Muscle layer of duodenum (tissue), 2 donors: ENCODE measurements around the gene CHAF1A.

Experiments
- H3K27ac ChIP-seq: one replicate; pipeline ENCODE4 v1.7.0; 2013; ENCODE audit warnings: mild to moderate bottlenecking, low read length
- H3K27me3 ChIP-seq: one replicate; pipeline ENCODE4 v1.7.0; 2013; ENCODE audit warnings: low read depth, mild to moderate bottlenecking, control low read depth, low read length
- H3K36me3 ChIP-seq, 2 donors: one replicate each; pipeline ENCODE4 v1.7.0; 2013; ENCODE audit warnings: low read length in 2 of 2, control low read depth in 1 of 2, mild to moderate bottlenecking in 1 of 2; ENCODE audit not compliant: insufficient read depth in 2 of 2, control insufficient read depth in 1 of 2
- H3K4me1 ChIP-seq, 2 donors: one replicate each; pipeline ENCODE4 v1.7.0; 2013; ENCODE audit warnings: low read length in 2 of 2, mild to moderate bottlenecking in 2 of 2, control low read depth in 1 of 2, moderate library complexity in 1 of 2; ENCODE audit not compliant: insufficient read depth in 2 of 2, control insufficient read depth in 1 of 2
- H3K4me3 ChIP-seq, 2 donors: one replicate each; pipeline ENCODE4 v1.7.0; 2013; ENCODE audit warnings: low read length in 2 of 2, low read depth in 1 of 2, mild to moderate bottlenecking in 1 of 2
- H3K9me3 ChIP-seq, 2 donors: one replicate each; pipeline ENCODE4 v1.7.0; 2013; ENCODE audit warnings: low read length in 2 of 2, control low read depth in 1 of 2, mild to moderate bottlenecking in 1 of 2; ENCODE audit not compliant: control insufficient read depth in 1 of 2
- donor health status: healthy.

CHAF1A gene

DNA sequence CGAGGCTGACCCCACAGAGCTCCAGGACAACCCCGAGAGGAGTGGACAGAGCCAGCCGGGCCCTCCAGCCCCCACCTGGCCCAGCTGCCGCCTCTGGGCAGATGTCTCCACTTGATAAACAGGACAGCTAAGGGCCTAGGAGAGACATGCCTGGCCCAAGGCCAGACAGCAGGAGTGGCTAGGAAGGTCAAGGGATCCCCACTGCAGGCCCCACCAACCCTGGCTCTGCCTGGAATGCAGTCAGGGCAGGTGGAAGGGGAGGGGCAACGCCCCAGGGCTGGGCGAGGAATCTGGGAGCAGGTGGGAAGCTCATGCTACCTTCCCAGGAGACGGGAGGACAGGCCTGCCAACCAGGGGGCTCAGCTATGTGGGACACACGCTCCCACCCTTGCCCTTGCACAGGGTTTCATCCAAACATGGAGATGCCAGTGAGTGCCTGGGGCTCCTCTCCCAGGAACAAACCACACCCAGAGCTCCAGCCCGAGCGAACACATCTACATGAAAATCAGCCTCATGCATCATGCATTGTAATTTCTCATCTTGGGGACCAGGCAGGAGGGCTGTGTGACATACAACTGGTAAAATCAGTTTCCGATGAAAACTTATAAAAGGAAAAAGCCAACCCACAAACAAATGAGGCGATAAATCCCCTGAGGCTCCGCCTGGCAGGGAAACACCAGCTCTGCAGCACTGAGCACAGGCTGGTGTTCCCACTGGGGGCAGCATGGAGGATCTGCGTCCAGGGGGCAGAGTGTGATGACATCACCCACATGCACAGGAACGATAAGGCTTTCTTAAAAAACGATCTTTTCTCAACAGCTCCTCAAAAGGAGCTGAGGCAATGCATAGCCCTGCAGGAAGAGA is 27.0 kb upstream of the CHAF1A start:
- H3K4me1 ChIP-seq = peaks cover 37 to 73% of the 10 kb centered on the region in 2 donors
- no peaks in the 10 kb centered on the region for H3K9me3 ChIP-seq
- H3K27ac ChIP-seq = peak overlapping the region; percentile 62
- H3K4me3 ChIP-seq = no peak overlapping the region
- H3K36me3 ChIP-seq = peaks cover 0 to 7% of the 10 kb centered on the region in 2 donors
- no peaks in the 10 kb centered on the region for H3K27me3 ChIP-seq

GRCh38 chr19:4376028-4376670 is 26.3 kb upstream of the CHAF1A start:
- peak overlapping the region; percentile 40 for H3K27ac ChIP-seq
- no peaks in the 10 kb centered on the region for H3K27me3 ChIP-seq
- H3K36me3 ChIP-seq = peaks cover 0 to 5% of the 10 kb centered on the region in 2 donors
- H3K4me3 ChIP-seq = no peak overlapping the region
- peaks cover 37 to 71% of the 10 kb centered on the region in 2 donors for H3K4me1 ChIP-seq
- no peaks in the 10 kb centered on the region for H3K9me3 ChIP-seq

DNA sequence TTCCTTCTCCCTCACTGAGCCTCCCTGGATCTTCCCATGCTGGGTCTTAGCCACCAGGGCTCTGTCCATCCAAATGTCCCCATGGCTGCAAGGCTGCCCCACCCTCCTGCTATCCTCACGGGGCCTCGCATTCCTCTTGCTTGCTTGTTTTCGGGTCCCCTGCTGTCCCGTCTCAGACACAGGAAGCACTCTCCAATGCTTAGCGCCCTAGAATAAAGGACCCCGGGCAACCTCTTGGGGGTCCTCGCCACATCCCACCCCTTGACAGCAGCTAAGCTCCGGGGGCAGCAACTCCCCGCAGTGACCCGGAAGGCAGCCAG is 25.8 kb upstream of the CHAF1A start:
- peaks cover 0 to 4% of the 10 kb centered on the region in 2 donors for H3K36me3 ChIP-seq
- no peak overlapping the region for H3K27ac ChIP-seq
- no peaks in the 10 kb centered on the region for H3K27me3 ChIP-seq
- no peak overlapping the region for H3K4me3 ChIP-seq
- H3K4me1 ChIP-seq = peaks cover 37 to 68% of the 10 kb centered on the region in 2 donors
- no peaks in the 10 kb centered on the region for H3K9me3 ChIP-seq

GRCh38 chr19:4376991-4377781 is 25.3 kb upstream of the CHAF1A start:
- H3K27ac ChIP-seq = no peak overlapping the region
- no peak overlapping the region for H3K4me3 ChIP-seq
- peaks cover 37 to 65% of the 10 kb centered on the region in 2 donors for H3K4me1 ChIP-seq
- H3K9me3 ChIP-seq = no peaks in the 10 kb centered on the region
- H3K36me3 ChIP-seq = peaks cover 0 to 4% of the 10 kb centered on the region in 2 donors
- H3K27me3 ChIP-seq = no peaks in the 10 kb centered on the region

- peaks cover 29 to 50% of the 10 kb centered on the region in 2 donors for H3K4me1 ChIP-seq
- no peak overlapping the region for H3K4me3 ChIP-seq
- peaks cover 2 to 5% of the 10 kb centered on the region in 2 donors for H3K36me3 ChIP-seq
- no peaks in the 10 kb centered on the region for H3K27me3 ChIP-seq
- no peak overlapping the region for H3K27ac ChIP-seq
- no peaks in the 10 kb centered on the region for H3K9me3 ChIP-seq
These were observed 23.6 kb upstream of the CHAF1A start for GRCh38 chr19:4378886-4379285.

DNA sequence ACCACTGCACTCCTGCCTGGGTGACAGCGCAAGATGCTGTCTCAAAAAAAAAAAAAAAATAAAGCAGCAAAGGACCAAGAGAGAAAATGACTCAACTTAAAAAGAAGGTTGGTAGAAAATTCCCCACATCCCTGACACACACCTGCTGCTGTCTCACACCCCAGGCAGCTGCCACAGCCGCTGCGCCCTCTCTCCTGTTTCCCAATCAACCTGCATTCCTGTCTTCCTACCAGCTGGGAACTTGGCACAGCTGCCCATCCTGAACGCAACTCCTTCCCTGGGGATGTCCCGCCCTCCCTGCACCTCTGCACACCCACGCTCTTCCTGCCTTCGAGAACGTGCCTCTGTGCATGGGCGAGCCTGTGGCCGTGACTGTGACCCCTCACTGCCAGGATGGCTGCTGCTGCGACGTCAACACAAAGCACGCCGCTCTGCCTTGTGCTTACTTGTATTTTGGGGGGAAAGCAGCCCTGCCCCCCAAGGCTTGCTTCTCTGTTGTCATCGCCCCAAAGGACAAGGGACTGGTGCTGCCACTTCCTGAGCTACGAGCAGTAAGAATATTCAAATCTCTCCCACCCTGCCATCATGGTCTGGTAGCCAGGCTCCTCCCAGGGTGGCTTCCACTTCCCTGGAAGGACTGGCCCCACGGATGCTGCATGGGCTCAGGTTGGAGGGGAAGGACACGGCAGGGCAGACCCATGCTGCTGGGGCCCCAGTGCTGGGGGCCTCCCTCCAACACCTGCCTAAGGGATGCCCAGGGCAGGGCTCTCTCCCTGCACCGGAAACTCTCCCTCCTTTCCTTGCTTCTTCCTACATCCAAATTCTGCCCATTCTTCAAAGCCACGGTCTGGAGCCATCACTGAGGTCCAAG is 22.8 kb upstream of the CHAF1A start:
- peak overlapping the region; percentile 31 for H3K27ac ChIP-seq
- H3K36me3 ChIP-seq = peaks cover 7 to 8% of the 10 kb centered on the region in 2 donors
- peaks cover 29 to 45% of the 10 kb centered on the region in 2 donors for H3K4me1 ChIP-seq
- no peaks in the 10 kb centered on the region for H3K27me3 ChIP-seq
- H3K4me3 ChIP-seq = no peak overlapping the region
- no peaks in the 10 kb centered on the region for H3K9me3 ChIP-seq

GRCh38 chr19:4380254-4380727 is 22.1 kb upstream of the CHAF1A start:
- H3K27ac ChIP-seq = peak overlapping the region; percentile 31
- H3K27me3 ChIP-seq = no peaks in the 10 kb centered on the region
- H3K9me3 ChIP-seq = no peaks in the 10 kb centered on the region
- no peak overlapping the region for H3K4me3 ChIP-seq
- peaks cover 8 to 9% of the 10 kb centered on the region in 2 donors for H3K36me3 ChIP-seq
- H3K4me1 ChIP-seq = peaks cover 24 to 42% of the 10 kb centered on the region in 2 donors

DNA sequence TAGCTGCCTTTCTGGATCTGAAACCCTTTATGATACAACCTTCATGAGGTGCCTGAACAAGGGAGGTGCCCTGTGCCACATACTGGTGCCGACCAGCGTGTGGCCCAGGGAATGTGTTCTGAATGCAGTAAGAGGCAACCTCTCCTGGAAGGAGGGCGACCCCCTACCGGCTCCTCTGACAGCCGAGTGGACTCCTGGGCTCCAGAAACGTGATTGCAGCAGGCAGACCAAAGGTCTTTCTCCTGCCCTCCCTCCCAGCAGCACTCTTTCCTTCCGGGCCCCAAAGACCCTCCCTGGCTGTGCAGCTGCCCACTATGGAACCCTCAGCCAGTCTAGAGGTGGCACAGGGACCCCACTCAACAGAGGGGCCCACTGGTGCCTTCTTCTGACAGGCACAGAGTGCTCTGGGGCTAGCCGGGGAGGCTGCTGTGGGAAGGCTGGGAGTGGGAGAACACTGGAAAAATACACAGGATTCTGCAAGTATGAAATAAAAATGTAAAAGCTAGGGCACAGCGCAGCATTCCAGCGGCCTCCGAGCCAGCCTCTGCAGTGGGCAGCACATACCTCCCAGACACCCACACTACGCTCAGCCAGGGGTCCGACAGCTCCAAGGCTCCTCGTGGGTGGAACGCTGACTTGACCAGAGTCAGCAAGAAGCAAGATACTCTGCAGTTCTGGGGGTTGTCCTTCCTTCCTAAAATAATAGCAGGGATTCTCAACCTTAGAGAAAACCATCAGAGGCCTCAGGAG is 17.0 kb upstream of the CHAF1A start:
- H3K36me3 ChIP-seq = peaks cover 9 to 12% of the 10 kb centered on the region in 2 donors
- no peaks in the 10 kb centered on the region for H3K27me3 ChIP-seq
- no peak overlapping the region for H3K4me3 ChIP-seq
- no peaks in the 10 kb centered on the region for H3K9me3 ChIP-seq
- H3K27ac ChIP-seq = no peak overlapping the region
- peaks cover 16 to 40% of the 10 kb centered on the region in 2 donors for H3K4me1 ChIP-seq

- H3K27ac ChIP-seq = no peak overlapping the region
- H3K4me3 ChIP-seq = no peak overlapping the region
- no peaks in the 10 kb centered on the region for H3K9me3 ChIP-seq
- H3K27me3 ChIP-seq = no peaks in the 10 kb centered on the region
- H3K36me3 ChIP-seq = peaks cover 9 to 12% of the 10 kb centered on the region in 2 donors
- peaks cover 23 to 45% of the 10 kb centered on the region in 2 donors for H3K4me1 ChIP-seq
These were observed 16.2 kb upstream of the CHAF1A start for GRCh38 chr19:4386041-4386782.
